GM12878 (cell line): Measurements from ENCODE around the gene ZNF57. TPM values are rescaled to one million over a fixed set of nuclear protein-coding genes. Genes with fewer than 3 reads are reported as not detected.
A peak's percentile ranks its signal among the peaks of the same experiment; 100 is the strongest.
"Not testable (repeated sequence)": the region's sequence is repeated elsewhere in the genome, so short reads cannot be mapped to it uniquely, and the experiment has no call there.

Source experiments
- ATAC-seq: fragments of 200-7000 bp; cut with Tn5 transposase; 3 replicates; pipeline ENCODE4 v1.9.1; 2020; ENCODE audit warnings: mild to moderate bottlenecking, moderate library complexity
- BruUV-seq: library from RNA; stranded (reverse); fragments of 400-500 nt; replicated peaks from 2 replicates; lab custom pipeline; 2021; lab: Mats Ljungman, UMichigan
- CTCF ChIA-PET: fragments of 300-600 bp; sonication (Branson Sonifier 250); formaldehyde crosslinking; extraction: SDS; loops from one replicate; lab custom pipeline; 2021; ENCODE audit warnings: inconsistent platforms; lab: Yijun Ruan, JAX
- POLR2A ChIA-PET: fragments of 350-600 bp; formaldehyde crosslinking; extraction: SDS; loops from one replicate; lab custom pipeline; 2021; ENCODE audit warnings: inconsistent platforms; lab: Charles Lee
- RAD21 ChIA-PET: fragments of 300-600 bp; sonication (Branson Sonifier 250); formaldehyde crosslinking; loops from one replicate; lab custom pipeline; 2023; ENCODE audit warnings: antibody characterized with exemption; ENCODE audit not compliant: unreplicated experiment; lab: Charles Lee
- SMC1A ChIA-PET: fragments of 300-600 bp; sonication (Branson Sonifier 250); formaldehyde crosslinking; loops from one replicate; lab custom pipeline; 2023; ENCODE audit not compliant: unreplicated experiment, uncharacterized antibody; lab: Charles Lee
- DNase-seq: peaks from one replicate; pipeline ENCODE4 v3.0.0-alpha.2; 2011; ENCODE audit warnings: low read depth, low spot score
- FAIRE-seq: peaks from 3 replicates; lab custom pipeline; 2011; peaks lifted over from hg19 to GRCh38; lab: Jason Lieb, UNC
- H2AFZ ChIP-seq: 2 replicates; pipeline ENCODE4 v1.6.0; 2011; ENCODE audit warnings: low read depth, low read length, control low read depth; ENCODE audit not compliant: control insufficient read depth
- H3K27ac ChIP-seq: 2 replicates; pipeline ENCODE4 v1.5.1; 2011; ENCODE audit warnings: control low read depth; ENCODE audit not compliant: control insufficient read depth, insufficient read depth
- H3K27me3 ChIP-seq, 2 experiments: replicated peaks in 1 of 2; 2 replicates each; pipeline versions ENCODE4 v1.6.0 to v1.6.1; 2011; ENCODE audit warnings: low read length in 1 of 2; ENCODE audit not compliant: control insufficient read depth in 2 of 2, insufficient read depth in 2 of 2
- H3K36me3 ChIP-seq, 2 experiments: 2 replicates each; pipeline ENCODE4 v1.5.1; 2011; ENCODE audit warnings: low read length in 1 of 2; ENCODE audit not compliant: control insufficient read depth in 2 of 2, insufficient read depth in 2 of 2
- H3K4me1 ChIP-seq: 2 replicates; pipeline ENCODE4 v1.6.1; 2011; ENCODE audit warnings: mild to moderate bottlenecking, low read length, moderate library complexity, mixed read lengths; ENCODE audit not compliant: control insufficient read depth, insufficient read depth
- H3K4me2 ChIP-seq: 2 replicates; pipeline ENCODE4 v1.6.0; 2011; ENCODE audit warnings: control low read depth; ENCODE audit not compliant: control insufficient read depth, insufficient read depth
- H3K4me3 ChIP-seq: fragments of 200-600 bp; sonication (generic); 2 replicates; pipeline ENCODE4 v1.5.1; 2016
- H3K79me2 ChIP-seq: 2 replicates; pipeline ENCODE4 v1.6.0; 2011; ENCODE audit warnings: low read length; ENCODE audit not compliant: control insufficient read depth, insufficient read depth
- H3K9ac ChIP-seq: 2 replicates; pipeline ENCODE4 v1.8.0; 2011; ENCODE audit warnings: low read length, control low read depth, mixed read lengths; ENCODE audit not compliant: control insufficient read depth, insufficient read depth
- H3K9me3 ChIP-seq: replicated peaks from 3 replicates; pipeline ENCODE4 v1.5.1; 2011; ENCODE audit warnings: mild to moderate bottlenecking, low read length; ENCODE audit not compliant: control insufficient read depth, insufficient read depth
- H4K20me1 ChIP-seq: 2 replicates; pipeline ENCODE4 v1.6.0; 2011; ENCODE audit not compliant: control insufficient read depth, insufficient read depth
- WGBS: methylation state at CpG from one replicate; pipeline ENCODE4 v1.1.6; 2016; ENCODE audit warnings: low lambda C conversion rate; ENCODE audit not compliant: insufficient replicate concordance, insufficient coverage; ENCODE audit errors: missing lambda C conversion rate; 5-methylcytosine and 5-hydroxymethylcytosine counted together
- in situ Hi-C: fragments of 300-500 bp; cut with MboI; formaldehyde crosslinking; loops from 9 replicates; pipeline ENCODE4 v1.14.3; 2018; ENCODE audit warnings: mixed read lengths
- intact Hi-C: fragments of 100-400 bp; cut with micrococcal nuclease; formaldehyde crosslinking; loops from one replicate; pipeline ENCODE4 v1.14.2; 2022; ENCODE audit not compliant: unreplicated experiment
- polyA plus RNA-seq, 11 experiments: library from polyadenylated mRNA; depleted of rRNA in 4 of 11; unstranded in 6 of 11; stranded (reverse) in 5 of 11; fragments of >200 nt; fragmentation: Nextera tagmentation in 4 of 11; fragmentation: Illumina TruSeq in 1 of 11; extraction: Ambion mirVana in 4 of 11; extraction: Trizol in 1 of 11; gene quantifications; 1 replicate in 1 of 11; 2 replicates in 10 of 11; pipeline versions ENCODE4 v1.2.1 to v1.2.3, GENCODE V29; 2011 to 2016; ENCODE audit warnings: inconsistent platforms in 2 of 11, missing spikeins in 2 of 11, low read depth in 1 of 11
- total RNA-seq, 4 experiments: library from RNA; depleted of rRNA in 3 of 4; stranded (reverse); fragments of >200 nt in 3 of 4; fragmentation: Illumina TruSeq in 1 of 4; extraction: Trizol in 1 of 4; gene quantifications; 2 replicates each; pipeline versions ENCODE4 v1.2.1 to v1.2.3, GENCODE V29; 2013 to 2021
- TF ChIP-seq, protein P1 (sequence below), 3 experiments: IDR thresholded peaks in 2 of 3; conservative IDR thresholded peaks in 1 of 3; 2 replicates each; pipeline ENCODE4 v1.5.1; 2011; ENCODE audit warnings: low read depth in 3 of 3, low read length in 3 of 3, mild to moderate bottlenecking in 3 of 3, control low read depth in 2 of 3, moderate library complexity in 2 of 3, inconsistent platforms in 1 of 3, mixed read lengths in 1 of 3; ENCODE audit not compliant: control insufficient read depth in 2 of 3, insufficient read depth in 1 of 3; ENCODE audit errors: extremely low read depth in 1 of 3

Gene ZNF57
- total and polyA plus RNA-seq, 10 of the 15 experiments (the other 5 are each of a cell fraction or from before 2014, with no cell fraction given), result 2.7 to 8.9 (median 5.8) TPM

DNA sequence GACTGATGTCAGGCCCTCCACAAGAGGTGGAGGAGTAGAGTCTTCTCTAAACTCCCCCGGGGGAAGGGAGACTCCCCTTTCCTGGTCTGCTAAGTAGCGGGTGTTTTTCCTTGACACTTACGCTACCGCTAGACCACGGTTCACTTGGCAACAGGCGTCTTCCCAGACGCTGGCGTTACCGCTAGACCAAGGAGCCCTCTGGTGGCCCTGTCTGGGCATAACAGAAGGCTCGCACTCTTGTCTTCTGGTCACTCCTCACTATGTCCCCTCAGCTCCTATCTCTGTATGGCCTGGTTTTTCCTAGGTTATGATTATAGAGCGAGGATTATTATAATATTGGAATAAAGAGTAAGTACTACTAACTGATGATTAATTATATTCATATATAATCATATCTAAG, 28.6 kb upstream of the ZNF57 start:
- H3K9me3 ChIP-seq, ATAC-seq, POLR2A ChIA-PET, H3K4me3 ChIP-seq: not testable (repeated sequence)
- intact Hi-C loops, result loop anchor here (2.0 kb wide), 1 partner anchor 223 kb away; no protein-coding TSS in a partner anchor
- CTCF ChIA-PET, result interaction anchor here (0.7 to 1.6 kb wide), 3 partner anchors 123 to 224 kb away, joined by 3 to 8 read pairs (median 3); no protein-coding TSS in a partner anchor
- TF ChIP-seq, protein P1, sequence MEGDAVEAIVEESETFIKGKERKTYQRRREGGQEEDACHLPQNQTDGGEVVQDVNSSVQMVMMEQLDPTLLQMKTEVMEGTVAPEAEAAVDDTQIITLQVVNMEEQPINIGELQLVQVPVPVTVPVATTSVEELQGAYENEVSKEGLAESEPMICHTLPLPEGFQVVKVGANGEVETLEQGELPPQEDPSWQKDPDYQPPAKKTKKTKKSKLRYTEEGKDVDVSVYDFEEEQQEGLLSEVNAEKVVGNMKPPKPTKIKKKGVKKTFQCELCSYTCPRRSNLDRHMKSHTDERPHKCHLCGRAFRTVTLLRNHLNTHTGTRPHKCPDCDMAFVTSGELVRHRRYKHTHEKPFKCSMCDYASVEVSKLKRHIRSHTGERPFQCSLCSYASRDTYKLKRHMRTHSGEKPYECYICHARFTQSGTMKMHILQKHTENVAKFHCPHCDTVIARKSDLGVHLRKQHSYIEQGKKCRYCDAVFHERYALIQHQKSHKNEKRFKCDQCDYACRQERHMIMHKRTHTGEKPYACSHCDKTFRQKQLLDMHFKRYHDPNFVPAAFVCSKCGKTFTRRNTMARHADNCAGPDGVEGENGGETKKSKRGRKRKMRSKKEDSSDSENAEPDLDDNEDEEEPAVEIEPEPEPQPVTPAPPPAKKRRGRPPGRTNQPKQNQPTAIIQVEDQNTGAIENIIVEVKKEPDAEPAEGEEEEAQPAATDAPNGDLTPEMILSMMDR (IDR thresholded peaks at IDR 0.05 in 2 of 3, conservative IDR thresholded peaks at IDR 0.05 in 1 of 3; ENCODE audit: control insufficient read depth in 2 of 3, extremely low read depth in 1 of 3, insufficient read depth in 1 of 3, low read depth in 3 of 3, low read length in 3 of 3), result 0 out of 6 replicates have a peak, but pooled peaks of 1 of the 3 experiments have one; percentile 5
- TF ChIP-seq, all 136 proteins: peak for 1; not testable (repeated sequence) for 135
- H2AFZ ChIP-seq, H3K4me1 ChIP-seq, H4K20me1 ChIP-seq, DNase-seq, BruUV-seq, H3K27me3 ChIP-seq, H3K9ac ChIP-seq, FAIRE-seq, H3K27ac ChIP-seq, H3K79me2 ChIP-seq, H3K36me3 ChIP-seq, H3K4me2 ChIP-seq, in situ Hi-C loops, SMC1A ChIA-PET: not testable (repeated sequence)
- RAD21 ChIA-PET, result interaction anchor here (1.0 kb wide), 1 partner anchor 224 kb away, joined by 3 read pairs; no protein-coding TSS in a partner anchor
- 0% methylated on average over 9 of the region's 11 CpGs for WGBS
